H9 (cell line): ENCODE results near the gene AQP5. TPM values are rescaled to one million over a fixed set of nuclear protein-coding genes. Genes with fewer than 3 reads are reported as not detected.
A peak's percentile ranks its signal among the peaks of the same experiment; 100 is the strongest.

ENCODE experiments used
- DNase-seq: peaks from one replicate; pipeline ENCODE4 v3.0.0-alpha.2; 2017
- H2AFZ ChIP-seq: one replicate; pipeline ENCODE4 v1.6.1; 2013; ENCODE audit warnings: mild to moderate bottlenecking, low read length, control low read depth, moderate library complexity
- H2AK5ac ChIP-seq: 2 replicates; pipeline ENCODE4 v1.6.1; 2013; ENCODE audit warnings: low read length, control low read depth, mixed read lengths; ENCODE audit not compliant: insufficient read length
- H2BK120ac ChIP-seq: one replicate; pipeline ENCODE4 v1.6.1; 2013; ENCODE audit warnings: low read depth, mild to moderate bottlenecking, low read length, control low read depth, inconsistent platforms; ENCODE audit not compliant: poor library complexity, severe bottlenecking
- H2BK12ac ChIP-seq: 2 replicates; pipeline ENCODE4 v1.6.1; 2013; ENCODE audit warnings: low read length, control low read depth, mixed read lengths, low read depth; ENCODE audit not compliant: insufficient read length
- H2BK15ac ChIP-seq: 2 replicates; pipeline ENCODE4 v1.6.1; 2013; ENCODE audit warnings: low read depth, low read length, control low read depth
- H2BK20ac ChIP-seq: one replicate; pipeline ENCODE4 v1.6.1; 2013; ENCODE audit warnings: low read depth, mild to moderate bottlenecking, low read length, control low read depth, inconsistent platforms; ENCODE audit not compliant: poor library complexity, severe bottlenecking
- H2BK5ac ChIP-seq: 2 replicates; pipeline ENCODE4 v1.6.1; 2013; ENCODE audit warnings: low read length, control low read depth, mixed read lengths; ENCODE audit not compliant: insufficient read length
- H3K14ac ChIP-seq: 2 replicates; pipeline ENCODE4 v1.6.1; 2013; ENCODE audit warnings: low read length, control low read depth; ENCODE audit not compliant: insufficient read depth
- H3K18ac ChIP-seq: 2 replicates; pipeline ENCODE4 v1.6.1; 2013; ENCODE audit warnings: low read depth, mild to moderate bottlenecking, mixed read lengths, low read length, control low read depth; ENCODE audit not compliant: insufficient read length
- H3K23ac ChIP-seq: 2 replicates; pipeline ENCODE4 v1.6.1; 2013; ENCODE audit warnings: low read length, control low read depth, mixed read lengths, low read depth; ENCODE audit not compliant: insufficient read length
- H3K23me2 ChIP-seq: 2 replicates; pipeline ENCODE4 v1.6.1; 2013; ENCODE audit warnings: low read depth, mild to moderate bottlenecking, mixed read lengths, low read length, control low read depth; ENCODE audit not compliant: insufficient read length, poor library complexity, severe bottlenecking
- H3K27ac ChIP-seq: 2 replicates; pipeline ENCODE4 v1.5.1; 2013; ENCODE audit warnings: low read length, control low read depth, mixed read lengths, low read depth; ENCODE audit not compliant: insufficient read length
- H3K27me3 ChIP-seq: 2 replicates; pipeline ENCODE4 v1.6.1; 2013; ENCODE audit warnings: low read length, control low read depth, inconsistent platforms; ENCODE audit not compliant: insufficient read depth
- H3K4ac ChIP-seq: 2 replicates; pipeline ENCODE4 v1.6.1; 2013; ENCODE audit warnings: low read depth, mild to moderate bottlenecking, control low read depth, inconsistent platforms, low read length, moderate library complexity
- H3K4me1 ChIP-seq: 2 replicates; pipeline ENCODE4 v1.6.1; 2013; ENCODE audit warnings: low read length, control low read depth, inconsistent platforms; ENCODE audit not compliant: insufficient read depth
- H3K4me2 ChIP-seq: 2 replicates; pipeline ENCODE4 v1.6.1; 2013; ENCODE audit warnings: low read length, control low read depth, mixed read lengths; ENCODE audit not compliant: insufficient read length, insufficient read depth
- H3K56ac ChIP-seq: 2 replicates; pipeline ENCODE4 v1.6.1; 2013; ENCODE audit warnings: low read depth, mild to moderate bottlenecking, mixed read lengths, low read length, control low read depth; ENCODE audit not compliant: insufficient read length
- H3K79me1 ChIP-seq: 2 replicates; pipeline ENCODE4 v1.6.1; 2013; ENCODE audit warnings: low read depth, mild to moderate bottlenecking, moderate library complexity, low read length, control low read depth, inconsistent platforms; ENCODE audit not compliant: insufficient read depth, poor library complexity, severe bottlenecking
- H3K79me2 ChIP-seq: 2 replicates; pipeline ENCODE4 v1.6.1; 2013; ENCODE audit warnings: low read length, control low read depth, inconsistent platforms; ENCODE audit not compliant: insufficient read depth
- H3K9ac ChIP-seq: 2 replicates; pipeline ENCODE4 v1.6.1; 2013; ENCODE audit warnings: low read length, control low read depth, mixed read lengths; ENCODE audit not compliant: insufficient read length; ENCODE audit errors: extremely low read depth
- H3K9me3 ChIP-seq: one replicate; pipeline ENCODE4 v1.6.1; 2013; ENCODE audit warnings: low read depth, low read length, inconsistent platforms; ENCODE audit not compliant: control insufficient read depth
- H3T11ph ChIP-seq: one replicate; pipeline ENCODE4 v1.6.1; 2013; ENCODE audit warnings: mild to moderate bottlenecking, low read length, control low read depth, inconsistent platforms
- H4K20me1 ChIP-seq: one replicate; pipeline ENCODE4 v1.6.1; 2013; ENCODE audit not compliant: control insufficient read depth, insufficient read length, insufficient read depth
- H4K5ac ChIP-seq: 2 replicates; pipeline ENCODE4 v1.6.1; 2013; ENCODE audit warnings: low read depth, mild to moderate bottlenecking, mixed read lengths, low read length, control low read depth; ENCODE audit not compliant: insufficient read length
- H4K8ac ChIP-seq: replicated peaks from 2 replicates; pipeline ENCODE4 v1.6.1; 2013; ENCODE audit warnings: low read length, control low read depth, mixed read lengths, low read depth; ENCODE audit not compliant: insufficient read length
- H4K91ac ChIP-seq: 2 replicates; pipeline ENCODE4 v1.6.1; 2013; ENCODE audit warnings: low read depth, mild to moderate bottlenecking, moderate library complexity, mixed read lengths, low read length, control low read depth; ENCODE audit not compliant: insufficient read length
- H3K27ac Mint-ChIP-seq, 3 experiments: 2 replicates in 2 of 3; 3 replicates in 1 of 3; pipeline ENCODE4 v1.8.0; 2020 to 2021; ENCODE audit warnings: mixed read lengths in 3 of 3, mild to moderate bottlenecking in 1 of 3, moderate library complexity in 1 of 3
- H3K27me3 Mint-ChIP-seq: 2 replicates; pipeline ENCODE4 v1.8.0; 2021; ENCODE audit warnings: low read depth, mild to moderate bottlenecking, moderate library complexity, mixed read lengths
- H3K36me3 Mint-ChIP-seq, 3 experiments: 2 replicates in 2 of 3; 3 replicates in 1 of 3; pipeline ENCODE4 v1.8.0; 2020 to 2021; ENCODE audit warnings: low read depth in 3 of 3, mixed read lengths in 3 of 3; ENCODE audit not compliant: insufficient read depth in 1 of 3
- H3K4me1 Mint-ChIP-seq, 2 experiments: 2 replicates each; pipeline ENCODE4 v1.8.0; 2020; ENCODE audit warnings: mixed read lengths in 2 of 2
- H3K4me3 Mint-ChIP-seq, 2 experiments: 2 replicates in 1 of 2; 3 replicates in 1 of 2; pipeline ENCODE4 v1.8.0; 2020 to 2021; ENCODE audit warnings: mild to moderate bottlenecking in 2 of 2, mixed read lengths in 2 of 2, moderate library complexity in 1 of 2
- H3K9me3 Mint-ChIP-seq, 2 experiments: 2 replicates in 1 of 2; 3 replicates in 1 of 2; pipeline ENCODE4 v1.8.0; 2020; ENCODE audit warnings: mild to moderate bottlenecking in 2 of 2, mixed read lengths in 2 of 2, moderate library complexity in 1 of 2
- WGBS: extraction: QIAGEN DNeasy Blood & Tissue Kit; methylation state at CpG from one replicate; pipeline ENCODE4 v1.1.7; 2013; ENCODE audit warnings: missing lambda C conversion rate, low lambda C conversion rate, mixed read lengths; ENCODE audit not compliant: insufficient read length; ENCODE audit errors: extremely low coverage; 5-methylcytosine and 5-hydroxymethylcytosine counted together
- total RNA-seq: library from RNA; stranded (reverse); gene quantifications from 2 replicates; pipeline ENCODE4 v1.2.1, GENCODE V29; 2021
- TF ChIP-seq, protein P1 (sequence below): fragments of 200-600 bp; sonication (generic); conservative IDR thresholded peaks from 3 replicates; pipeline ENCODE4 v1.8.0; 2021; ENCODE audit warnings: antibody characterized with exemption, mild to moderate bottlenecking

Gene AQP5
- total RNA-seq, 1 experiment from 2014 or later = 2.8 TPM

DNA sequence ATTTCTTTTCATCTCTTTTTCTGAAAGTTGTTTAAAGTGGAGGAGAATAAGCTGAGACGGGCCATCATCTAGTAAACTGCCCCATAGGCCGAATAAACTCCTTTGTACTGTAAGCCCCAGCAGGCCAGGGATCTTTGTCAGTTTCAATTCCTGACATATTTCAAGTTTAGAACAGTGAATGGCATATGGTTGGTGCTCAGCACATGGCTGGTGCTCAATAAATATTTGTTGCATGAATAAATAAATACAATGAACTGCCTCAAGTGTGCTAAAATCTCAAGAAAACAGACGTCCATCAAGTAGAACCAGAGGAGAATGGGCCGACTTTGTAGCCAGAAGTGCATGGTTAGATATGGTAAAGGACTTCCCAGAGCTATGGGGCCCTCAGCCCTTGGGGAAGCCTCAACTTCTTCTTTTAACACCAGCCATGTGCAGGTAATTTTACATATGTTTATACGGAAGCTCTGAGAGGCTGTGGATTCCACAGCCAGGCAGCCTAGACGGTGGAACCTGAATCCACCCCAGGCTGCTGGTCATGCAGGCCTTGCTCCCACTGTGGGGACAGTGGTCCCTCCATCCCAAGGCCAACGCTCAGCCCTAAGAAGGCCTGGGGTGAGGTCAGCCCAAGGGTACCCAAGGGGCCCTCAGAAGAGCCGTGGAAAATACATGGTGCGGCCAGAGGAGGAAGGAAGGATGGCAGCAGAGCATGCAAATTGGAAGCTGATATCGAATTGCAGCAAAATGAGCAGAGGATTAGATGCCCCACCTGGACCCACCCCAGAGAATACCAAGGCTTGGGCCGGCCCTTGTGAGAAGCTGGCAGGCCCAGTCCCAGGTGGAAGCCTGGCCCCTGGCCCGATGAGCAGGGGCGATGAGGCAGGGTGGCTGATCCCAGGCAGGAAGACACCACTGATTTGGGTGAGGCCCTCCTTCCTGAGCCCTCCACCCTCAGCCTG lies 19.8 kb upstream of the AQP5 start:
- Histone ChIP-seq H3K56ac (no peak overlapping the region), H3K18ac (peak overlapping the region; percentile 27), H3K23me2 (peaks cover 5% of the 10 kb centered on the region), H4K5ac (no peak overlapping the region), H2BK120ac (no peak overlapping the region), H3K27me3 (no peaks in the 10 kb centered on the region), H3K9me3 (no peaks in the 10 kb centered on the region), H3K79me2 (no peaks in the 10 kb centered on the region), H3K9ac (no peak overlapping the region), H2AFZ (no peak overlapping the region), H3K79me1 (no peaks in the 10 kb centered on the region), H2BK12ac (no peak overlapping the region), H3K14ac (no peak overlapping the region), H4K20me1 (no peaks in the 10 kb centered on the region), H2BK5ac (no peak overlapping the region), H4K8ac (no peak overlapping the region), H4K91ac (no peak overlapping the region), H3K4ac (no peak overlapping the region), H3K4me1 (no peaks in the 10 kb centered on the region; the same call in 1 of the 2 replicates), H3K27ac (no peak overlapping the region), H2BK20ac (no peak overlapping the region), H3K23ac (no peak overlapping the region), H2AK5ac (no peak overlapping the region), H3T11ph (no peak overlapping the region), H3K4me2 (no peak overlapping the region), H2BK15ac (no peak overlapping the region)
- no peak overlapping the region for H3K4me3 Mint-ChIP-seq
- no peaks in the 10 kb centered on the region; a peak in 1 of 7 replicates for H3K36me3 Mint-ChIP-seq
- TF ChIP-seq, protein P1, sequence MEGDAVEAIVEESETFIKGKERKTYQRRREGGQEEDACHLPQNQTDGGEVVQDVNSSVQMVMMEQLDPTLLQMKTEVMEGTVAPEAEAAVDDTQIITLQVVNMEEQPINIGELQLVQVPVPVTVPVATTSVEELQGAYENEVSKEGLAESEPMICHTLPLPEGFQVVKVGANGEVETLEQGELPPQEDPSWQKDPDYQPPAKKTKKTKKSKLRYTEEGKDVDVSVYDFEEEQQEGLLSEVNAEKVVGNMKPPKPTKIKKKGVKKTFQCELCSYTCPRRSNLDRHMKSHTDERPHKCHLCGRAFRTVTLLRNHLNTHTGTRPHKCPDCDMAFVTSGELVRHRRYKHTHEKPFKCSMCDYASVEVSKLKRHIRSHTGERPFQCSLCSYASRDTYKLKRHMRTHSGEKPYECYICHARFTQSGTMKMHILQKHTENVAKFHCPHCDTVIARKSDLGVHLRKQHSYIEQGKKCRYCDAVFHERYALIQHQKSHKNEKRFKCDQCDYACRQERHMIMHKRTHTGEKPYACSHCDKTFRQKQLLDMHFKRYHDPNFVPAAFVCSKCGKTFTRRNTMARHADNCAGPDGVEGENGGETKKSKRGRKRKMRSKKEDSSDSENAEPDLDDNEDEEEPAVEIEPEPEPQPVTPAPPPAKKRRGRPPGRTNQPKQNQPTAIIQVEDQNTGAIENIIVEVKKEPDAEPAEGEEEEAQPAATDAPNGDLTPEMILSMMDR = no peak
- H3K27ac Mint-ChIP-seq = no peak overlapping the region
- peak; percentile 27 for DNase-seq
- WGBS = no CpG with 5 or more reads among the region's 13 CpGs
- peaks cover 27% of the 10 kb centered on the region for H3K27me3 Mint-ChIP-seq
- no peaks in the 10 kb centered on the region for H3K9me3 Mint-ChIP-seq
- peaks cover 31 to 51% of the 10 kb centered on the region in 2 experiments for H3K4me1 Mint-ChIP-seq
